Lung (tissue), 12 donors: Measurements from ENCODE around the gene TRAPPC3L. TPM values are rescaled to one million over a fixed set of nuclear protein-coding genes. Genes with fewer than 3 reads are reported as not detected.

Source experiments
- ATAC-seq: fragments of 200-7000 bp; cut with Tn5 transposase; one replicate; pipeline ENCODE4 v1.9.1; 2020; ENCODE audit warnings: moderate number of reproducible peaks; ENCODE audit not compliant: insufficient read depth, low FRiP score
- DNase-seq, 3 donors: peaks; one replicate each; pipeline ENCODE4 v3.0.0-alpha.2; 2013 to 2017
- H3K27ac ChIP-seq, 2 donors: one replicate each; pipeline ENCODE4 v1.5.1; 2013; ENCODE audit warnings: mild to moderate bottlenecking in 2 of 2, moderate library complexity in 2 of 2, control low read depth in 1 of 2, inconsistent platforms in 1 of 2, low read depth in 1 of 2, low read length in 1 of 2
- H3K27me3 ChIP-seq, 3 donors: one replicate each; pipeline ENCODE4 v1.5.1; 2013; ENCODE audit warnings: low read length in 2 of 3; ENCODE audit not compliant: control insufficient read depth in 3 of 3, insufficient read depth in 3 of 3
- H3K36me3 ChIP-seq, 4 donors: one replicate each; pipeline ENCODE4 v1.5.1; 2013; ENCODE audit warnings: low read length in 4 of 4, mild to moderate bottlenecking in 1 of 4, moderate library complexity in 1 of 4; ENCODE audit not compliant: control insufficient read depth in 4 of 4, insufficient read depth in 4 of 4
- H3K4me1 ChIP-seq, 5 donors: one replicate each; pipeline ENCODE4 v1.5.1; 2013; ENCODE audit warnings: low read length in 5 of 5, mild to moderate bottlenecking in 2 of 5, moderate library complexity in 1 of 5; ENCODE audit not compliant: control insufficient read depth in 5 of 5, insufficient read depth in 5 of 5
- H3K4me3 ChIP-seq: one replicate; pipeline ENCODE4 v1.5.1; 2013; ENCODE audit warnings: mild to moderate bottlenecking, control low read depth, moderate library complexity
- H3K9ac ChIP-seq, 2 donors: one replicate each; pipeline ENCODE4 v1.5.1; 2013; ENCODE audit warnings: low read length in 2 of 2, control low read depth in 1 of 2; ENCODE audit not compliant: insufficient read depth in 1 of 2
- H3K9me3 ChIP-seq, 4 donors: one replicate each; pipeline ENCODE4 v1.5.1; 2013; ENCODE audit warnings: low read length in 3 of 4, mild to moderate bottlenecking in 1 of 4, moderate library complexity in 1 of 4; ENCODE audit not compliant: control insufficient read depth in 4 of 4, insufficient read depth in 3 of 4
- WGBS, 2 donors: extraction: QIAGEN DNeasy Blood & Tissue Kit; methylation state at CpG; one replicate each; pipeline ENCODE4 v1.1.7; 2013; 5-methylcytosine and 5-hydroxymethylcytosine counted together
- polyA plus RNA-seq, 2 donors: library from polyadenylated mRNA; stranded (reverse); fragments of 200-250 nt; gene quantifications; one replicate each; pipeline ENCODE4 v1.2.1, GENCODE V29; 2013
- total RNA-seq, 2 donors: library from RNA; depleted of rRNA in 1 of 2; stranded (reverse); fragments of >200 nt in 1 of 2; gene quantifications; one replicate each; pipeline ENCODE4 v1.2.1, GENCODE V29; 2014 to 2021
- TF ChIP-seq, protein P1 (sequence below): IDR thresholded peaks from 2 replicates; pipeline ENCODE4 v1.5.1; 2012; ENCODE audit warnings: mild to moderate bottlenecking; ENCODE audit errors: control extremely low read depth, extremely low read depth
- donor health status: control.
- donor health status: control.
- donor health status: Bipolar disorder and iron deficiency.
- donor health status: healthy.
- donor health status: DM: yes; HTN: yes; CAD: no.

The TRAPPC3L gene
- total and polyA plus RNA-seq, 4 donors, result 0.07 to 0.28 (median 0.25) TPM; not detected in 1

GRCh38 chr6:116570856-116571682 lies 25.6 kb upstream of the TRAPPC3L start, which contains the start of gene RWDD1:
TSS of gene RWDD1 (plus strand) at chr6:116571504. CDS start at chr6:116571583, 79 bp downstream.
- Histone ChIP-seq H3K36me3 (peaks cover 0 to 6% (median 4%) of the 10 kb centered on the region in 4 donors), H3K4me3 (peak within 1 kb of the TSS; percentile 92), H3K9ac (peak within 1 kb of the TSS; percentile 89 to 91), H3K9me3 (no peaks in the 10 kb centered on the region), H3K4me1 (peaks cover 2 to 23% (median 8%) of the 10 kb centered on the region in 5 donors), H3K27ac (peak within 1 kb of the TSS; percentile 94 to 99), H3K27me3 (no peaks in the 10 kb centered on the region)
- TF ChIP-seq, protein P1, sequence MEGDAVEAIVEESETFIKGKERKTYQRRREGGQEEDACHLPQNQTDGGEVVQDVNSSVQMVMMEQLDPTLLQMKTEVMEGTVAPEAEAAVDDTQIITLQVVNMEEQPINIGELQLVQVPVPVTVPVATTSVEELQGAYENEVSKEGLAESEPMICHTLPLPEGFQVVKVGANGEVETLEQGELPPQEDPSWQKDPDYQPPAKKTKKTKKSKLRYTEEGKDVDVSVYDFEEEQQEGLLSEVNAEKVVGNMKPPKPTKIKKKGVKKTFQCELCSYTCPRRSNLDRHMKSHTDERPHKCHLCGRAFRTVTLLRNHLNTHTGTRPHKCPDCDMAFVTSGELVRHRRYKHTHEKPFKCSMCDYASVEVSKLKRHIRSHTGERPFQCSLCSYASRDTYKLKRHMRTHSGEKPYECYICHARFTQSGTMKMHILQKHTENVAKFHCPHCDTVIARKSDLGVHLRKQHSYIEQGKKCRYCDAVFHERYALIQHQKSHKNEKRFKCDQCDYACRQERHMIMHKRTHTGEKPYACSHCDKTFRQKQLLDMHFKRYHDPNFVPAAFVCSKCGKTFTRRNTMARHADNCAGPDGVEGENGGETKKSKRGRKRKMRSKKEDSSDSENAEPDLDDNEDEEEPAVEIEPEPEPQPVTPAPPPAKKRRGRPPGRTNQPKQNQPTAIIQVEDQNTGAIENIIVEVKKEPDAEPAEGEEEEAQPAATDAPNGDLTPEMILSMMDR, result no peak
- 0% methylated on average over 56 to 62 of the region's 62 CpGs for WGBS, 2 donors
- peak; percentile 100 for ATAC-seq
- peak; percentile 99 to 100 (median 100) for DNase-seq

DNA sequence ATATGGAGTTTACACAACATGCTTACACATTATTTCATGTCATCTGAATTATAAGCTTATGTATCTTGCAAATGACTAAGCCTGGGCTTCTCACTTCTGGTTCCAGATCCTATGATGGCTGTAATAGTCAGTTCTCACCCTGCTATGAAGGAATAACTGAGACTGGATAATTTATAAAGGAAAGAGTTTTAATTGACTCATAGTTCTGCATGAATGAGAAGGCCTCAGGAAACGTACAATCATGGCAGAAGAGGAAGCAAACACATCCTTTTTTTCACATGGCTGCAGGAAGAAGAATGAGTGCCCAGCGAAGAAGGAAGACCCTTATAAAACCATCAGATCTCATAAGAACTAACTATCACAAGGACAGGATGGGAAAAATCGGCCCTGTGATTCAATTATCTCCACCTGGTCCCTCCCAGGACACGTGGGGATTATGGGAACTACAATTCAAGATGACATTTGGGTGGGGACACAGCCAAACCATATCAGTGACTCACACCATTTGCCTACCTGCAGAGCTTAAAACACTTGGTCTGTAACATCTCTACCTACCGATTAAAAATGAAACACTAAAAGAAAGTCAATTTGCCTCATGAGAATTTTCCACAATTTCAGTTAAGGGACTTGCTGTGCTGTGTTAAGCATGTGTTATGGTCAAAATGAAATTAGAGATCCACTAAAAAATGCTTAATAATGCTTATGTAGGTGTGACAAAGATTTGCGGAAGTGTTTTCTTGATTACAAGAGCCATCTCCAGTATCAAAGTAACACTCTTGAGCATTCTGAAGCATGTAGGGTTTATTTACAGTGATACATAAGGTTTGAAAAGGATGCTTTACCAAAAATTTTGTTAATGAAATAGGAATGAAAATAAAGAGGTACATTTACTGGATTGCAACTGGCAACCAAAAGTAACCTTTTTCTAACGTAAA lies 23.6 kb upstream of the TRAPPC3L start:
- Histone ChIP-seq H3K4me1 (peaks cover 4 to 32% (median 8%) of the 10 kb centered on the region in 5 donors), H3K9me3 (no peaks in the 10 kb centered on the region), H3K9ac (no peak overlapping the region), H3K27ac (no peak overlapping the region), H3K4me3 (no peak overlapping the region), H3K36me3 (peaks cover 0 to 3% (median 0%) of the 10 kb centered on the region in 4 donors), H3K27me3 (no peaks in the 10 kb centered on the region)
- 51 to 64% methylated on average over 7 of the region's 7 CpGs for WGBS, 2 donors
- TF ChIP-seq, protein P1, result no peak
- ATAC-seq (no peak), DNase-seq (no peak)

DNA sequence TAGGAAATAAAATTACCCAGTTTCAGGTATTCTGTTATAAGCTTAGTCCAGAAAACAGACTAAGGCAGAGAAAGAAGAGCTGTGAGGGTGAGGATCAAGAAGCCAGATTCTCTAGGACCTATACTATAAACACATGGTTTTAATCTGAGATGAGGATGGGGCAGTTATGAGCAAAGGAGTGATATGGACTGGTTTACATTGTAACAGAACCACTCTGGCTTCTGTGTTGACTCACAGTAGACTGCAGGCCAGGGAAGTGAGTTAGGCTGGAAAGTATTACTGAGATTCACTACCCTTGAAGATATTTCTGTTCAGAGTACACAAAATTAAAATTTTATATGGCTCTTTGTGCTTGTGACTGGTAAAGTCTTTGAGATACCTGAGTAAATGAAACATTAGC lies 22.6 kb upstream of the TRAPPC3L start:
- peaks cover 0 to 3% (median 0%) of the 10 kb centered on the region in 4 donors for H3K36me3 ChIP-seq
- no peak overlapping the region for H3K4me3 ChIP-seq
- peaks cover 0 to 35% (median 5%) of the 10 kb centered on the region in 5 donors for H3K4me1 ChIP-seq
- no peaks in the 10 kb centered on the region for H3K27me3 ChIP-seq
- DNase-seq, result no peak
- no peak for ATAC-seq
- no peaks in the 10 kb centered on the region for H3K9me3 ChIP-seq
- TF ChIP-seq, protein P1, result no peak
- no peak overlapping the region for H3K9ac ChIP-seq
- H3K27ac ChIP-seq, result no peak overlapping the region
